PFSK-1 (cell line): ENCODE measurements around the gene ASCL2.

ENCODE experiments used
- POLR2AphosphoS5 ChIP-seq: IDR thresholded peaks from 2 replicates; pipeline ENCODE4 v1.6.1; 2012; ENCODE audit warnings: low read depth, mild to moderate bottlenecking, control low read depth, low read length, moderate library complexity
- REST ChIP-seq, 2 experiments: IDR thresholded peaks; 2 replicates each; pipeline versions ENCODE4 v1.6.1 to v1.8.0; 2011 to 2012; ENCODE audit warnings: low read depth in 2 of 2, low read length in 2 of 2, control low read depth in 1 of 2, inconsistent platforms in 1 of 2, mild to moderate bottlenecking in 1 of 2, moderate library complexity in 1 of 2; ENCODE audit not compliant: insufficient read depth in 1 of 2

- TF ChIP-seq POLR2AphosphoS5 (no peak), REST (IDR thresholded peaks at IDR 0.05; ENCODE audit: insufficient read depth in 1 of 2, low read depth in 2 of 2, low read length in 2 of 2) (no peak)
Measured at GRCh38 chr11:2301631-2302305, 31.4 kb upstream of the ASCL2 start, which contains the start of the genes C11orf21 and TSPAN32.
